OCI-LY1 (cell line): Measurements from ENCODE around the gene YLPM1.

Experiments used
- H2AFZ ChIP-seq: fragments of 200-600 bp; sonication (generic), shearing (Covaris generic); 2 replicates; pipeline ENCODE4 v1.6.0; 2014; ENCODE audit warnings: antibody characterized with exemption, mild to moderate bottlenecking, low read length
- H3F3A ChIP-seq: fragments of 200-600 bp; sonication (generic), shearing (Covaris generic); 2 replicates; pipeline ENCODE4 v1.6.0; 2014; ENCODE audit warnings: mild to moderate bottlenecking, antibody characterized with exemption, low read length, moderate library complexity; ENCODE audit not compliant: insufficient read depth
- H3K27ac ChIP-seq: fragments of 200-600 bp; sonication (generic); 2 replicates; pipeline ENCODE4 v1.5.1; 2014; ENCODE audit warnings: low read length, mixed run types, mild to moderate bottlenecking, low read depth; ENCODE audit not compliant: poor library complexity, severe bottlenecking
- H3K27me3 ChIP-seq: fragments of 200-600 bp; sonication (generic); 2 replicates; pipeline ENCODE4 v1.6.0; 2014; ENCODE audit warnings: antibody characterized with exemption, mild to moderate bottlenecking, low read length, moderate library complexity; ENCODE audit not compliant: insufficient read depth
- H3K36me3 ChIP-seq: fragments of 200-600 bp; sonication (generic); 2 replicates; pipeline ENCODE4 v1.6.1; 2014; ENCODE audit warnings: mild to moderate bottlenecking, antibody characterized with exemption, low read length, moderate library complexity, mixed read lengths; ENCODE audit not compliant: insufficient read depth
- H3K4me1 ChIP-seq: fragments of 200-600 bp; sonication (generic); 2 replicates; pipeline ENCODE4 v1.5.1; 2014; ENCODE audit warnings: mild to moderate bottlenecking, low read length, moderate library complexity; ENCODE audit not compliant: insufficient read depth, severe bottlenecking
- H3K4me2 ChIP-seq: fragments of 200-600 bp; sonication (generic), shearing (Covaris generic); 2 replicates; pipeline ENCODE4 v1.6.1; 2014; ENCODE audit warnings: low read length
- H3K4me3 ChIP-seq: fragments of 200-600 bp; sonication (generic); 2 replicates; pipeline ENCODE4 v1.5.1; 2014; ENCODE audit warnings: low read length, low read depth, mild to moderate bottlenecking, mixed read lengths; ENCODE audit not compliant: poor library complexity, severe bottlenecking
- H3K79me2 ChIP-seq: fragments of 200-600 bp; shearing (Covaris generic); 2 replicates; pipeline ENCODE4 v1.6.1; 2016; ENCODE audit warnings: mixed run types, low read length, mixed read lengths; ENCODE audit not compliant: insufficient read depth
- H3K9ac ChIP-seq: fragments of 200-600 bp; sonication (generic), shearing (Covaris generic); 2 replicates; pipeline ENCODE4 v1.6.1; 2014; ENCODE audit warnings: mild to moderate bottlenecking, low read length, mixed read lengths
- H3K9me2 ChIP-seq: fragments of 200-600 bp; sonication (generic), shearing (Covaris generic); 2 replicates; pipeline ENCODE4 v1.6.1; 2014; ENCODE audit warnings: low read depth, mild to moderate bottlenecking, low read length, mixed read lengths
- H3K9me3 ChIP-seq: fragments of 200-600 bp; shearing (Covaris generic); 2 replicates; pipeline ENCODE4 v1.6.1; 2014; ENCODE audit warnings: low read length, mixed read lengths
- H4K20me1 ChIP-seq: fragments of 200-600 bp; sonication (generic), shearing (Covaris generic); 2 replicates; pipeline ENCODE4 v1.6.0; 2016; ENCODE audit warnings: mild to moderate bottlenecking, low read length; ENCODE audit not compliant: insufficient read depth
- EZH2 ChIP-seq: fragments of 200-600 bp; sonication (generic), shearing (Covaris generic); IDR thresholded peaks from 2 replicates; pipeline ENCODE4 v1.8.0; 2017; ENCODE audit warnings: borderline replicate concordance, mixed run types, mild to moderate bottlenecking, antibody characterized with exemption, low read length, moderate library complexity, mixed read lengths
- TF ChIP-seq, protein P1 (sequence below): fragments of 200-600 bp; sonication (generic), shearing (Covaris generic); IDR thresholded peaks from 2 replicates; pipeline ENCODE4 v1.5.1; 2017; ENCODE audit warnings: mild to moderate bottlenecking, antibody characterized with exemption, low read length, moderate library complexity, mixed read lengths

The YLPM1 gene

DNA sequence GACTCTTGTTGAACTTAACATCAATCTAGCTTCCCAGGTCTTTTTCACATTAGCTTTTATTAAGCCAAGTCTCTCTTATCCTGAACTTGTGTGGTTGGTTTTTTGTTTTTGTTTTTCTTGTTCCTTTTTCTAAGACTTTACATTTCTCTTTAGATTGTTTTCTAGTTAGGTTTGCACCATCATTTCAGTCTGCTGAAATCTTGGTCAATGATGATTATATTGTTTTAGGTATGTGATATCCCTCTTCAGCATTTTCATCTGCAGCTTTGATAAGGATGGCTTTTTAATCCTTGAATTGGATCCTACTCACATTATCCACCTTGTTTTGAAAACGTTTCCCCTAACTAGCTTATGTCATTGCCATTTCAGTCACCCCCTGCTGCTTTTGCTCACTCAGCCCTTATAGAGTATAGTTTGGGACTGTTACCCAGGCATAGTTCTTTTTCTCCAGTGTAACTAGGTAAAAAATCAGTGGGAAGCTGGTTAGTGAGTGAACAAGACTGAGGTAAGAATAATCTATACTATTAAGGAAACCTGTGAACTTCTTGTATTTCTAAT is 22.0 kb downstream of the YLPM1 start:
- H3K36me3 ChIP-seq = peaks cover 98% of the 10 kb centered on the region
- H3K4me2 ChIP-seq = no peak overlapping the region
- no peak for TF ChIP-seq EZH2
- TF ChIP-seq, protein P1, sequence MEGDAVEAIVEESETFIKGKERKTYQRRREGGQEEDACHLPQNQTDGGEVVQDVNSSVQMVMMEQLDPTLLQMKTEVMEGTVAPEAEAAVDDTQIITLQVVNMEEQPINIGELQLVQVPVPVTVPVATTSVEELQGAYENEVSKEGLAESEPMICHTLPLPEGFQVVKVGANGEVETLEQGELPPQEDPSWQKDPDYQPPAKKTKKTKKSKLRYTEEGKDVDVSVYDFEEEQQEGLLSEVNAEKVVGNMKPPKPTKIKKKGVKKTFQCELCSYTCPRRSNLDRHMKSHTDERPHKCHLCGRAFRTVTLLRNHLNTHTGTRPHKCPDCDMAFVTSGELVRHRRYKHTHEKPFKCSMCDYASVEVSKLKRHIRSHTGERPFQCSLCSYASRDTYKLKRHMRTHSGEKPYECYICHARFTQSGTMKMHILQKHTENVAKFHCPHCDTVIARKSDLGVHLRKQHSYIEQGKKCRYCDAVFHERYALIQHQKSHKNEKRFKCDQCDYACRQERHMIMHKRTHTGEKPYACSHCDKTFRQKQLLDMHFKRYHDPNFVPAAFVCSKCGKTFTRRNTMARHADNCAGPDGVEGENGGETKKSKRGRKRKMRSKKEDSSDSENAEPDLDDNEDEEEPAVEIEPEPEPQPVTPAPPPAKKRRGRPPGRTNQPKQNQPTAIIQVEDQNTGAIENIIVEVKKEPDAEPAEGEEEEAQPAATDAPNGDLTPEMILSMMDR = no peak
- no peak overlapping the region for H3K4me3 ChIP-seq
- H3K27ac ChIP-seq = no peak overlapping the region
- no peaks in the 10 kb centered on the region; the same call in none of the 2 replicates for H3K79me2 ChIP-seq
- no peaks in the 10 kb centered on the region for H3K9me2 ChIP-seq
- no peaks in the 10 kb centered on the region for H4K20me1 ChIP-seq
- no peak overlapping the region for H3K9ac ChIP-seq
- no peaks in the 10 kb centered on the region for H3K9me3 ChIP-seq
- no peaks in the 10 kb centered on the region for H3F3A ChIP-seq
- no peaks in the 10 kb centered on the region for H3K27me3 ChIP-seq
- no peak overlapping the region for H2AFZ ChIP-seq
- no peaks in the 10 kb centered on the region for H3K4me1 ChIP-seq

DNA sequence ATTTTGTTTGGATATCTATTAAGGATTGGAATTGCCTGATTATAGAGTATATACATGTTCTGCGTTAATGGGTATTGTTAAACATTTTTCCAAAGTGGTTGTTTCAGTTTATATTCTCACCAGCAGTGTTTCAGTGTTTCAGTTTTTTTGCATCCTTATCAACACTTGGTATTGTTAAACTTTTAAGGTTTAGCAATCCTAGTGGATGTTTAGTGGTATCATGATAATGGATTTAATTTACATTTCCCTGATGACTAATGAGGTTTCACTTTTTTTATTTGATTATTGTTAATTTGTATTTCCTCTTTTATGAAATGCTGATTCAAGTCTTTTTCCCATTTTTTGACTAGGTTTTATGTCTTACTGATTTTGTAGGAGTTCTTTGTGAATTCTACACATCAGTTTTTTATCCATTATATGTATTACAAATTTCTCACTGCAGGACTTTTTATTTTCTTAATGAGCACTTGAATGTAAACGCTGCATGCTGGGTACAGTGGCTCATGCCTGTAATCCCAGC is 23.7 kb downstream of the YLPM1 start:
- Histone ChIP-seq H3K27me3 (no peaks in the 10 kb centered on the region), H3K79me2 (no peaks in the 10 kb centered on the region; the same call in none of the 2 replicates), H3K27ac (no peak overlapping the region), H3K9me3 (no peaks in the 10 kb centered on the region), H3K4me1 (no peaks in the 10 kb centered on the region), H3K9ac (no peak overlapping the region), H3K36me3 (peaks cover 98% of the 10 kb centered on the region), H2AFZ (no peak overlapping the region), H3K4me3 (no peak overlapping the region), H3F3A (no peaks in the 10 kb centered on the region), H4K20me1 (no peaks in the 10 kb centered on the region), H3K9me2 (no peaks in the 10 kb centered on the region), H3K4me2 (no peak overlapping the region)
- no peak for TF ChIP-seq EZH2
- TF ChIP-seq, protein P1 = no peak

DNA sequence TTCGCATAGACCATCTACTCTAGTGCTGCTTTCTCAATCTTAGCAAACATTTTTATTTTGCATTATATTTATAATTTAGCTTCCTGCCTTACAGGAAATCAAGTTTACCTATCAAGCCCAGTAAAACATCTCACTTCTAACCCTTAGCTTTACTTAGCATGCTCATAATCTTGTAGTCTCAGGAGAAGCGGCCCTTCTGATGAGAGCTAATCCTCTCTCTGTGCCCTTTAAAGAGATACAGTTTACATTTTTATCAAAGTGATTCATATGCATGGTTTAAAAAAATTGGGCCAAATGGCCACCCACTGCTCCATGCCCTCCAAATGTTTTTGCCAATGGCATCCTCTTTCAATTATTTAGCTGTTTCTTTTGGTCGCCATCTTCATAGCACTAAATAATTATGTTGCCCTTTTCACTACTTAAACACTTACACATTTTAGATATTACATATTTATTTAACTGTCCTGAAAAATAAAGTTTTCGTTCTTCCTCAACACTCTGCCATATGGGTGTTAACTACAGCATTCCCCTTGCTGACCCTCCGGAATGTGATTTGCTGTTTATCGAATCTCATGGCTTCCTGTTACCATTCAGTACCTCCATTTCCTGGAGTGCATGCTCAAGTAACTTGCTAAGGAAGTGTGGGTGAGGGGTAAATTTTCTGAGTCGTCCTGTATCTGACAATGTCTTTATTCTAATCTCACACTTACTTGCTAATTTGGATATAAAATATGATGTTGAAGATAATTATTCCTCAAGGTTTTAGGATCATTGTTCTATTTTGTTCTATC is 29.3 kb downstream of the YLPM1 start:
- Histone ChIP-seq H3K36me3 (peaks cover 65% of the 10 kb centered on the region), H2AFZ (no peak overlapping the region), H4K20me1 (no peaks in the 10 kb centered on the region), H3K4me1 (peaks cover 15% of the 10 kb centered on the region), H3K9ac (no peak overlapping the region), H3K79me2 (peaks cover 7% of the 10 kb centered on the region; the same call in 1 of the 2 replicates), H3K27ac (no peak overlapping the region), H3K9me2 (no peaks in the 10 kb centered on the region), H3K4me2 (no peak overlapping the region), H3F3A (no peaks in the 10 kb centered on the region), H3K9me3 (no peaks in the 10 kb centered on the region), H3K4me3 (no peak overlapping the region), H3K27me3 (no peaks in the 10 kb centered on the region)
- TF ChIP-seq, protein P1 = no peak
- TF ChIP-seq EZH2 = no peak
